ENCODE data around the gene BTBD9. TPM values are rescaled to one million over a fixed set of nuclear protein-coding genes. Genes with fewer than 3 reads are reported as not detected.

BTBD9 gene
- polyA plus RNA-seq, 2 of the 4 experiments (the other 2 are of a cell fraction): 2.3 to 4.6 TPM

GRCh38 chr6:38375341-38375740, 264.4 kb downstream of the BTBD9 start:
- Histone ChIP-seq H3K4me1 (peaks cover 10% of the 10 kb centered on the region; the same call in 1 of the 3 replicates), H3K27ac (no peak overlapping the region), H3K9me3 (no peaks in the 10 kb centered on the region), H3K4me2 (no peak overlapping the region), H3K4me3 (no peak overlapping the region)
- WGBS (ENCODE audit: missing lambda C conversion rate): 100% methylated on average over 1 of the region's 1 CpG
- TF ChIP-seq NFE2L2 (conservative IDR thresholded peaks at IDR 0.05; ENCODE audit: low read length) (no peak), ATOH8 (CRISPR knock-in tag; IDR thresholded peaks at IDR 0.05; ENCODE audit: low read depth) (no peak), ZNF302 (CRISPR knock-in tag; IDR thresholded peaks at IDR 0.05) (no peak), ZSCAN20 (CRISPR knock-in tag; IDR thresholded peaks at IDR 0.05) (no peak), HEYL (CRISPR knock-in tag; IDR thresholded peaks at IDR 0.05) (no peak), CBX8 (IDR thresholded peaks at IDR 0.05) (no peak), RARB (CRISPR knock-in tag; IDR thresholded peaks at IDR 0.05) (no peak), HOXB13 (CRISPR knock-in tag; IDR thresholded peaks at IDR 0.05; ENCODE audit: low read depth) (no peak), CTCF (IDR thresholded peaks at IDR 0.05) (no peak), FOSB (CRISPR knock-in tag; IDR thresholded peaks at IDR 0.05) (no peak)
- TF ChIP-seq, protein P1, sequence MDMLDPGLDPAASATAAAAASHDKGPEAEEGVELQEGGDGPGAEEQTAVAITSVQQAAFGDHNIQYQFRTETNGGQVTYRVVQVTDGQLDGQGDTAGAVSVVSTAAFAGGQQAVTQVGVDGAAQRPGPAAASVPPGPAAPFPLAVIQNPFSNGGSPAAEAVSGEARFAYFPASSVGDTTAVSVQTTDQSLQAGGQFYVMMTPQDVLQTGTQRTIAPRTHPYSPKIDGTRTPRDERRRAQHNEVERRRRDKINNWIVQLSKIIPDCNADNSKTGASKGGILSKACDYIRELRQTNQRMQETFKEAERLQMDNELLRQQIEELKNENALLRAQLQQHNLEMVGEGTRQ (IDR thresholded peaks at IDR 0.05): no peak
- TF ChIP-seq, protein P2, sequence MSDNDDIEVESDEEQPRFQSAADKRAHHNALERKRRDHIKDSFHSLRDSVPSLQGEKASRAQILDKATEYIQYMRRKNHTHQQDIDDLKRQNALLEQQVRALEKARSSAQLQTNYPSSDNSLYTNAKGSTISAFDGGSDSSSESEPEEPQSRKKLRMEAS (IDR thresholded peaks at IDR 0.05): no peak
- DNase-seq (ENCODE audit: low read depth in 1 of 2, low spot score in 1 of 2) (no peak), FAIRE-seq (no peak), ATAC-seq (no peak)
- CTCF ChIA-PET: no interaction called here
- POLR2A ChIA-PET: no interaction called here

DNA sequence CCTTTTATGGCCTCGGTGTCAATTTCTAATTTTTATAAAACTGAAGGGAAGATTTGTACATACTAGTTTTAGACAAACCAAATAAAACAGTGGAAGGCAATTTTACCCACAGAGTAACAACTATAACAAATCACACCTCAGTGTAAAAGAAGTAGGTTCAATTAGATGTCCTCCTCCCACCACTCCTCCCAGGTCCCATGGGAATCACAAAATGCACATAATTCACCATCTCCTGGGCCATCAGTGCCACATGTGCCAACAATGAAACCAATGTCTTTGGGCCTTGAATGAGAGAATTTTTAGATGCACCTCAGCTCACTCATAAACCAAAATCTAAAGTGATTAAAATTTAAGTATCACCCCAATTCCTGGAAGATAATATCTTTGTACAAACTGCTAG, 267.8 kb downstream of the BTBD9 start:
- Histone ChIP-seq H3K4me2 (no peak overlapping the region), H3K4me1 (no peaks in the 10 kb centered on the region), H3K4me3 (no peak overlapping the region), H3K9me3 (no peaks in the 10 kb centered on the region), H3K27ac (no peak overlapping the region)
- ChIA-PET POLR2A (no interaction called here), CTCF (no interaction called here)
- 82% methylated on average over 1 of the region's 1 CpG for WGBS (ENCODE audit: missing lambda C conversion rate)
- no peak for DNase-seq (ENCODE audit: low read depth in 1 of 2, low spot score in 1 of 2)
- no peak for ATAC-seq
- FAIRE-seq: no peak
- no peak for TF ChIP-seq MAFK (IDR thresholded peaks at IDR 0.05; ENCODE audit: partially characterized antibody)
- no peak for TF ChIP-seq EP300 (IDR thresholded peaks at IDR 0.05)
- TF ChIP-seq KDM5A (IDR thresholded peaks at IDR 0.05): no peak
- TF ChIP-seq PBX3 (IDR thresholded peaks at IDR 0.05): no peak
- TF ChIP-seq HES2 (IDR thresholded peaks at IDR 0.05): no peak
- TF ChIP-seq TP53 (CRISPR knock-in tag; IDR thresholded peaks at IDR 0.05): no peak
- no peak for TF ChIP-seq HOXB5 (CRISPR knock-in tag; IDR thresholded peaks at IDR 0.05)
- no peak for TF ChIP-seq RNF2 (IDR thresholded peaks at IDR 0.05; ENCODE audit: borderline replicate concordance, low read depth)
- no peak for TF ChIP-seq ZNF302 (CRISPR knock-in tag; IDR thresholded peaks at IDR 0.05)
- TF ChIP-seq FOSB (CRISPR knock-in tag; IDR thresholded peaks at IDR 0.05): no peak
- TF ChIP-seq, protein P3, sequence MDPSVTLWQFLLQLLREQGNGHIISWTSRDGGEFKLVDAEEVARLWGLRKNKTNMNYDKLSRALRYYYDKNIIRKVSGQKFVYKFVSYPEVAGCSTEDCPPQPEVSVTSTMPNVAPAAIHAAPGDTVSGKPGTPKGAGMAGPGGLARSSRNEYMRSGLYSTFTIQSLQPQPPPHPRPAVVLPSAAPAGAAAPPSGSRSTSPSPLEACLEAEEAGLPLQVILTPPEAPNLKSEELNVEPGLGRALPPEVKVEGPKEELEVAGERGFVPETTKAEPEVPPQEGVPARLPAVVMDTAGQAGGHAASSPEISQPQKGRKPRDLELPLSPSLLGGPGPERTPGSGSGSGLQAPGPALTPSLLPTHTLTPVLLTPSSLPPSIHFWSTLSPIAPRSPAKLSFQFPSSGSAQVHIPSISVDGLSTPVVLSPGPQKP (IDR thresholded peaks at IDR 0.05; ENCODE audit: low read depth, low read length): no peak
- no peak for TF ChIP-seq FOSL2 (IDR thresholded peaks at IDR 0.05)
- TF ChIP-seq FOSL2 (CRISPR knock-in tag; IDR thresholded peaks at IDR 0.05): no peak
- no peak for TF ChIP-seq CHD4 (IDR thresholded peaks at IDR 0.05; ENCODE audit: borderline replicate concordance)
- no peak for TF ChIP-seq POLR2AphosphoS2 (conservative IDR thresholded peaks at IDR 0.05; ENCODE audit: low read length)
- no peak for TF ChIP-seq EHMT2 (IDR thresholded peaks at IDR 0.05; ENCODE audit: low read depth)

Data from A549 (cell line).